Stimulated activated CD8-positive, alpha-beta memory T cell treated with anti-CD3 and anti-CD28 coated beads, Interleukin-15, amount 100 ng/mL, for 1 hour (primary cell): ENCODE results near the gene MATCAP1.

ENCODE experiments used
- DNase-seq: peaks from one replicate; pipeline ENCODE4 v3.0.0-alpha.2; 2020; ENCODE audit warnings: low read depth

The MATCAP1 gene

GRCh38 chr16:67207249-67208091 lies 23.7 kb upstream of the MATCAP1 start:
- DNase-seq: no peak

- DNase-seq: no peak
Measured at GRCh38 chr16:67206838-67207248, 23.1 kb upstream of the MATCAP1 start.

DNA sequence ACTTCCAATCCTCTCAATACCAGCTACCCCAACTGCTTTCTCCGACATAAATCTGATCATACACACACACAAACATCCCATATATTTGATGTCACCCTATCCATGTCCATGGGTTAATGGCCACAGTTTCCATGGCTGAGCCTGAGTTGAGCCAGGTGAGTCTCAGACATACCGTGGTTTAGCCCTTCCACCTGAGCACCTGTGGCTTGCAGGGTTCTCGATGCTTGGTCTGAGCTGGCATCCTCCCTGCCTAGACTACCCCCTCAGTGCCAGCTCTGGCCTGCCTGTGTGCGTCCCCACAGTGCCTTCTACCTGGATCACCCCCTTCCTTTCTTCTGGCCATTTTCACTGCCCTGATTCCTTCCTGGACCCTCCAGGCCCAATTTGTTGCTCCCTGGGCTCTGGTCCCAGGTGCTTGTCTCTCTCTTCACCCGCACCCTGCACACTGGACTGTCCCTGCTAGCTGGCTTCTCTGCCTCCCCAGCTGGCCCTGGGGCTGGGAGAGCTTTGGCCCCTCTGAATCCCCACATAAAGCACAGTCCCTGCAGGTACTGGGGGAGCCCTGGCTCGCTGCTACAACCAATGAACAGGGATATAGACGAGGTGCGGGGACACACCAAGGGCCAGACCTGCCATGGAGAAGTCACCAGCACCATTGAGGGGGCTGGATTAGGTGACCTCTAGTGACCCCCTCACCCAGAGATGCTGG lies 22.5 kb upstream of the MATCAP1 start:
- DNase-seq: no peak

DNA sequence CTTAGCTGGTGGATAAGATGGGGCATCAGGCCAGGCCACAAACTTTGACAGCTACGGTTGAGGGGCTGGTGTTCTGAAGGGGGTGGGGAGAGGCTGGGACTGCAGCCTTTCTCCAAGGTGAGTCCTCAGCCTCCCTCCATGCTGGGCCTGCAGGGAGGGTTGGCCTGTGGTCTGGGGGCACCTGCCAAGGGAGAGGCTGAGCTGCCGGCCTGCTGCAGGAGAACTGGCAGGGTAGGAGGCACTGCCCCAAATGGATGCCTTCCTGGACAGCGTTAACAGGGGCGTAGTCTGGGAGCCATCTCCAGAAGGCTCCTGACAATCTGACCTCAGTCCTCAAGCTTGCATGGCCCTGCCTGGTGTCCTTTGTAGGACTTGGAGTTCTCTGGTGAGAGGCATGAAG lies 20.3 kb upstream of the MATCAP1 start:
- no peak for DNase-seq

DNA sequence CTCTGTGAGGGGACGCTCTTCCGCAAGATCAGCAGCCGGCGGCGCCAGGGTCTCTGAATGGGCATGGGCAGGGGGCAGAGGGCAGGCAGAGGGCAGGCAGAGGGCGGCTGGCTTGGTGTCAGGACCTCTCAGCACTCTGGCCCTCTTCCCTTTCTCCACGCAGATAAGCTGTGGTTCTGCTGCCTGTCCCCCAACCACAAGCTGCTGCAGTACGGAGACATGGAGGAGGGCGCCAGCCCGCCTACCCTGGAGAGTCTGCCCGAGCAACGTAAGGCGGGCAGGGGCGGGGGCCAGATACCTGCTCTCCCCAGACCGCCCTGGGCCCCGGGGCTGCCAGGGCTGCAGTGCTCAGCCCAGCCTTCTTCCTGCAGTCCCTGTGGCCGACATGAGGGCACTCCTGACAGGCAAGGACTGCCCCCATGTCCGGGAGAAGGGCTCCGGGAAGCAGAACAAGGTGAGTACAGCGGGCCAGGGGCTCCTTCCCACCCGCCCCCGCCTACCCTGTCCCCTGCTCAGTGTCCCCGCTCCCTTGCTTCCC lies 19.3 kb upstream of the MATCAP1 start:
- no peak for DNase-seq

DNA sequence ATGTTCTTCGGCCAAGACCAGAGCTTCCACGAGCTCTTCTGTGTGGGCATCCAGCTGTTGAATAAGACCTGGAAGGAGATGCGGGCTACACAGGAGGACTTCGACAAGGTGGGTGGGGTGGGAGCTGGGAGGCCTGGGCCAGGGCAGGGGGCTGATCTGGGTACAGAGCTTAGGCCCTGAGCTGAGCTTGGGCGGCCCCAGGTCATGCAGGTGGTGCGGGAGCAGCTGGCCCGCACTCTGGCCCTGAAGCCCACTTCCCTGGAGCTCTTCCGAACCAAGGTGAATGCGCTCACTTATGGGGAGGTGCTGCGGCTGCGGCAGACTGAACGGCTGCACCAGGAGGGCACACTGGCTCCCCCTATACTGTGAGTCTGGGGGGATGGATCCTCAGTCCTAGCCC lies 18.7 kb upstream of the MATCAP1 start:
- no peak for DNase-seq

DNA sequence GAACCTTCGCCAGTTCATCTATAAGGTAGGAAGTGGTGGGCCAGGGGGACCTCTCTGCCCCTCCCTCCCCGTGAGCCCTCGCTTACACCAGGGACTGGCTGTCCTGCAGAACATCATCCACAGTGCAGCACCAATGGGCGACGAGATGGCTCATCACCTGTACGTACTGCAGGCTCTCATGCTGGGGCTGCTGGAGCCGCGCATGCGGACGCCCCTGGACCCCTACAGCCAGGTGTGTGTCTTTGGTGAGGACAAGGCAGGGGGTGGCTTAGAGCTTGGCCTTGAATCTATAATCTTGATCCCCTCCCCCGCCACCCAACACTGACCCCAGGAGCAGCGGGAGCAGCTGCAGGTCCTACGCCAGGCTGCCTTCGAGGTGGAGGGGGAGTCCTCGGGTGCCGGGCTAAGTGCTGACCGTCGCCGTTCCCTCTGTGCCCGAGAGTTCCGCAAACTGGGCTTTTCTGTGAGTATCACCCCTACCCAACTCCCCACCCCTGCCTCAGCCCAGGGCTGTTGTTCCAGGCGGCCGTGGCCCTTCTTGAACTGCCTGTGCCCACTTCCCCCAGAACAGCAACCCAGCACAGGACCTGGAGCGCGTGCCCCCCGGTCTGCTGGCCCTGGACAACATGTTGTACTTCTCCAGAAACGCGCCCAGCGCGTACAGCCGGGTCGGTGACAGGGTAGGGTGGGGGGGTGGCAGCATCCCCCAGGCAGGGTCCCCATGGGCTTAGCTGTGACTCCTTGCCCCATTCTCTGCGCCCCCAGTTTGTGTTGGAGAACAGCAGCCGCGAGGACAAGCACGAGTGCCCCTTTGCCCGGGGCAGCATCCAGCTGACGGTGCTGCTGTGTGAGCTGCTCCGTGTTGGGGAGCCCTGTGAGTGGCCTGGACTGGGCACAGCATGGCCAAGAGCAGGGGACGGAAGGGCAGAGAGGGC lies 17.9 kb upstream of the MATCAP1 start:
- no peak for DNase-seq

- no peak for DNase-seq
Measured at GRCh38 chr16:67200491-67200890, 16.7 kb upstream of the MATCAP1 start.

DNA sequence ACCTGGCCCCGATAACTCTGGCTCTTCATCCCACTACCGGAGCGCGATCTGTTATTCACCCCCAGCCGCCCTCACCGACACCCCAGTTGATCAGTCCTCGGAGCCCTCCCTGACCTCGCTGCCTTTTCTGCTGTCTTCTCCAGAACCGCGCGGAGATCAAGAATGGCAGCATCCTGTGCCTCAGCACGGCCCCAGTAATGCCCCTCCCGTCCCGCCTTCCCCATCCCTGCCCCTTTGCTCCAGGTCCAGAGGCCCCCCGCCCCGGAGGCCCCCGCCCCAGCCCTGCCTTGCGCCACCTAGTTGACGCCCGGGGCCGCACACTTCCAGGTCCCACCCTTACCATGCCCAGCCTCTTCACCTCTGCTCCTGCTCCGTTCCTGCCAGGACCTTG lies 16.0 kb upstream of the MATCAP1 start:
- no peak for DNase-seq

DNA sequence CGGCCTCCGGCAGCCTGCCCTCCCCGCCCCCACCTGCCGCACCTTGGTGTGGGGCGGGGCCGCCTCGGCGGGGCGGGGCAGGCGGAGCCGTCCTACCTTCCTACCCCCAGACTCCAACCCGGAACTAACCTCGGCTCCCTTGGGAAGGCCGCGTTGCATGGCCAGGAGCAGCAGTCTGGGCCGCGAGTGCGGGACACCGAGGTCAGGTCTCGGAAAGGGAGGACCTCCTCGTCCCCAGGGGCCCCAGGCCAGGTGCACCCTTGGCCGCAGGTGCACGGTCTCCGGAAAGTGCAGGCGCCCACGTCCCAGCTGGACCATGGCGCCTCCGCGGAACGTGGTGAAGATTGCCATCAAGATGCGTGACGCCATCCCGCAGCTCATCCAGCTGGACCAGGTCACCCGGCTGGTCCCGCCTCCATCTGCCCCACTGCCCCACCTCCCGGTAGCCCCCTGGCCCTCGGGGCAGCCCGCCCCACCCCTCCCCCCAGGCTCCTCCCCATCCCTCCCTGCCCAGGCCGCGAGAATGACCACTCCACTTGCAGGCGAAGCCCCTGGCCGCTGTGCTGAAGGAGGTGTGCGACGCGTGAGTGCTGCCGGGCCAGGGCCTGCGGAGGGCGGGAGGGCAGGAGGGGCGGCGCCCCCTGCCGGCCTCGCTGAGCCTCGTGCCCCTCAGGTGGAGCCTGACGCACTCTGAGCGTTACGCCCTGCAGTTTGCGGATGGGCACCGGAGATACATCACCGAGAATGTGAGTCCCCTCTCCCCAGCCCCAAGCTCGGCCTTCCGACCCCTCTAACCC lies 15.4 kb upstream of the MATCAP1 start, which contains the start of gene ELMO3:
Gene ELMO3, plus strand, starts transcription at position 121 of the 797 bp plus-strand sequence. Its CDS starts 196 bp downstream, at position 317.
- no peak for DNase-seq

GRCh38 chr16:67198238-67198734 lies 14.5 kb upstream of the MATCAP1 start:
- DNase-seq: no peak

DNA sequence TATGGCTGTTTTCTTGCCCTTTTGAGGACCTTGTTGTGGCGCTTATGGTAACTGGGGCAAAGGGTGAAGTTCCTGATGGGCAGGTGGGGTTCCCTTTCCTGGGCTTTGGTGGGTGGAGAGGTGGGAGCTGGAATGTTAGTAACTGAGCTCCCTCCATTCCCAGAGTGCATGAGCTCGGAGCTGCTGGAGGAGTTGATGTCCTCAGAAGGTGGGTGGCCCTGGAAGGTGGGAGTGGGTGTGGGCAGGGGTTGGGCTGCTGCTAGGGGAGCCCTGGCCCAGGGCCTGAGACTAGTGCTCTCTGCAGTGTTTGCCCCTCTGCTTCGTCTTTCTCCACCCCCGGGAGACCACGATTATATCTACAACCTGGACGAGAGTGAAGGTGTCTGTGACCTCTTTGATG lies 13.9 kb upstream of the MATCAP1 start:
- no peak for DNase-seq

- DNase-seq: no peak
Measured at GRCh38 chr16:67196881-67197280, 13.1 kb upstream of the MATCAP1 start.

DNA sequence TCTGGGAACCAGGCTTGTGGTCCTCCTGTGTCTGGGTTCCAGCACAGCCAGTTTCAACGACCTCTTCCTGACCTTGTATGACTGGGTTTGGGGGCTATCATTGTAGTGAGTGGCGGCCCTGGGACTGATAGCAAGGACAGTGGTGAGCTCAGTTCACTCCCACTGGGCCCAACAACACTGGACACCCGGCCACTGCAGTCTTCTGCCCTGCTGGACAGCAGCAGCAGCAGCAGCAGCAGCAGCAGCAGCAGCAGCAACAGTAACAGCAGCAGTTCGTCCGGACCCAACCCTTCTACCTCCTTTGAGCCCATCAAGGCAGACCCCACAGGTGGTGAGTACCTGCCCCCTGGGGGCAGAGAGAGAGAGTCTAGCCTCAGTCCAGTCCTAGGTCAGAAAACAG lies 11.9 kb upstream of the MATCAP1 start:
- no peak for DNase-seq

- DNase-seq: no peak
Measured at GRCh38 chr16:67194260-67194659, 10.5 kb upstream of the MATCAP1 start.

GRCh38 chr16:67193536-67193935 lies 9.8 kb upstream of the MATCAP1 start:
- DNase-seq: no peak

DNA sequence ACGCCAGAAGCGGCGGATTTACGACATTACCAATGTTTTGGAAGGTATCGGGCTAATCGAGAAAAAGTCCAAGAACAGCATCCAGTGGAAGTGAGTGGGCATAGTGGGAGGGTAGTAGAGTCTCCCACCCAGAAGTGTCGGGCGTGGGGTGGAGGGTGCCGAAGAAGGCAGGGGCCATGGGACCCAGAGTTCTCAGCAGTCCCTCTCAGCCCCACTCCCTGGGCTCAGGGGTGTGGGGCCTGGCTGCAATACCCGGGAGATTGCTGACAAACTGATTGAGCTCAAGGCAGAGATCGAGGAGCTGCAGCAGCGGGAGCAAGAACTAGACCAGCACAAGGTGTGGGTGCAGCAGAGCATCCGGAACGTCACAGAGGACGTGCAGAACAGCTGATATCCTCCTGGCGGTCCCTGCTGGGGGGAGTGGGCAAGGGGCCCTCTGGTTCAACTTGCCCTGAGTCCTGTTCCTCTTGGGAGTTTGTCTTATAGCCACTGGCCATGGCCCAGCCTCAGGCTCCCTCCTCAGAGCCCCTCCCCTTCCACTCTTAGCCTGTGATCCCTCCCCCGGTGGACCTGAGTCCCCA lies 9.1 kb upstream of the MATCAP1 start:
- DNase-seq: no peak

DNA sequence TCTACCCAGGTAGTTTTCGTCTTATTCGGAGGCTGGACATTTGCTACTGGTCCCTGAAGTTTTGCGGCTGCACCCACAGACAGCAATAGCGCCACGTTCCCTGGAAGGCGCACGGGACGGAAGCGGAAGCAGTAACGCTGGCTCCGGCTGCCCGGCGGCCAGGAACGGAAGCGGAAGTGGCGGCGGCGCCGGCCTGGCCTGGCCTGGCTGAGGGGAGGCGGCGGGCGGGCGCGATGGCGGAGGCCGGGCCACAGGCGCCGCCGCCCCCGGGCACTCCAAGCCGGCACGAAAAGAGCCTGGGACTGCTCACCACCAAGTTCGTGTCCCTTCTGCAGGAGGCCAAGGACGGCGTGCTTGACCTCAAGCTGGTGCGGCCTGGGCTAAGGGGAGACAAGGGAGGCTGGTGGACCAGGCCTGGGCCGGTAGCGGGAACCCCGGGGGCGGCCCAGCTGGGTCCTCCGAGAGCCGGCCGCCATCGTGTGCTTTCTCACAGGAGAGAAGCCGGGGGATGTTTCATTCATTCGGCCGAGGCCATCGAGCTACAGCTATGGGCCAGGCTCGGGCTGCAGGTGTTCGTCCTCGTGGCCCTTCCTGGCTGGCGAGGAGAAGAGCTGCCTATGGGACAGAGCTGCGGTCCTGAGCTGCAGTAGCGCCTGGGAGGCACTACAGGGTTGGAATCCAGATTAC lies 8.4 kb upstream of the MATCAP1 start, which contains the start of gene E2F4:
Gene E2F4, plus strand, starts transcription at position 161 of the 687 bp plus-strand sequence. Its CDS starts 73 bp downstream, at position 234.
- peak; percentile 69 for DNase-seq

- no peak for DNase-seq
Measured at GRCh38 chr16:67191411-67191994, 7.7 kb upstream of the MATCAP1 start.
